HG03280 (cell line): ENCODE results near the gene FKBP8.
A peak's percentile ranks its signal among the peaks of the same experiment; 100 is the strongest.

Experiments used
- ATAC-seq: cut with Tn5 transposase; IDR thresholded peaks from one replicate; pipeline ENCODE4 v1.9.1; 2021; ENCODE audit warnings: mild to moderate bottlenecking, moderate library complexity; ENCODE audit not compliant: unreplicated experiment

FKBP8 gene

GRCh38 chr19:18522124-18522861, 21.1 kb downstream of the FKBP8 start:
- ATAC-seq: peak; percentile 80

- ATAC-seq: peak; percentile 1
These were observed 21.7 kb downstream of the FKBP8 start, which contains the start of gene ELL for GRCh38 chr19:18521692-18522123. Gene ELL (minus strand): TSS chr19:18522070. CDS start chr19:18522055, 15 bp downstream.

GRCh38 chr19:18520848-18521691, 22.3 kb downstream of the FKBP8 start:
- no peak for ATAC-seq

GRCh38 chr19:18519962-18520847, 23.2 kb downstream of the FKBP8 start:
- no peak for ATAC-seq

GRCh38 chr19:18518639-18519038, 24.7 kb downstream of the FKBP8 start:
- ATAC-seq: no peak

GRCh38 chr19:18517606-18518005, 25.8 kb downstream of the FKBP8 start:
- ATAC-seq: no peak

GRCh38 chr19:18515959-18516358, 27.4 kb downstream of the FKBP8 start:
- ATAC-seq: no peak

- ATAC-seq: no peak
These were observed 28.3 kb downstream of the FKBP8 start for GRCh38 chr19:18514800-18515682.

- ATAC-seq: no peak
These were observed 29.5 kb downstream of the FKBP8 start for GRCh38 chr19:18513868-18514267.

GRCh38 chr19:18510216-18510615, 33.2 kb downstream of the FKBP8 start:
- ATAC-seq: no peak

GRCh38 chr19:18508585-18508984, 34.8 kb downstream of the FKBP8 start:
- ATAC-seq: no peak

GRCh38 chr19:18507727-18508440, 35.5 kb downstream of the FKBP8 start:
- ATAC-seq: no peak

GRCh38 chr19:18507021-18507726, 36.2 kb downstream of the FKBP8 start:
- ATAC-seq: no peak

- ATAC-seq: no peak
These were observed 37.1 kb downstream of the FKBP8 start for GRCh38 chr19:18506101-18506930.

- ATAC-seq: no peak
These were observed 38.3 kb downstream of the FKBP8 start for GRCh38 chr19:18504886-18505610.

- ATAC-seq: no peak
These were observed 39.1 kb downstream of the FKBP8 start for GRCh38 chr19:18503971-18504885.
